Hematopoietic multipotent progenitor cell treated with erythropoietin and hydrocortisone succinate and interleukin-3 and kit ligand, for 15 days (in vitro differentiated cells): ENCODE data around the gene TPSG1.

Experiments used
- DNase-seq: peaks from one replicate; pipeline ENCODE4 v3.0.0-alpha.2; 2015; ENCODE audit warnings: low spot score

Gene TPSG1

DNA sequence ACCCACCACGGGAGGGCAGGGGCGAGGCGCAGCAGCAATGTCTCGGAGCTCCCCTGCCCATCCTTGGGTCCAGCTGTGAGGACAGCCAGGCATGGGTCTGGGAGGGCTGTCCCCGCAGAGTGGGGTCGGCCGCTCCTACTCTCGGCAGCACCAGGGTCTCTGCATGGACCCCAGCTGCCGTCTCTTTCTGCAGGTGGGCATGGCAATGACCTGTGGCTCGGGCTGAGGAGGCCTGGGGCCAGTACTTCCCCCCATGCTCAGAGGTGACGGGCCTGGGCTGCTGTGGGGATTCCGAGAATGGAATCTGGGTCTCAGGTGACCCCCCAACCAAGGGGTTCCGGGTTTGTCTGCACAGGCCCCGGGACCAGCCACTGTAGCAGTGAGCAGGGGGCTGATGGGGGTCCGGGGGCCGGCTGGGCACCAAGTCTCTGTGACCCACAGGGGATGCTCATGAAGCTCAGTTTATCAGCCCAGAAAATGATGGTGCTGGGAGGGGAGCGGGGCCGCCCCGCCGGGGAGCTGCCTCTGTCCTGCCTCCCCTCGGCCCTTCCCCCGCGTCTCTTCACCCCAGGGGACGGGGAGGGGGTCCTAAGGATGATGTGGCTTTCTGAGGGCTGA is 48.7 kb downstream of the TPSG1 start:
- DNase-seq = no peak

DNA sequence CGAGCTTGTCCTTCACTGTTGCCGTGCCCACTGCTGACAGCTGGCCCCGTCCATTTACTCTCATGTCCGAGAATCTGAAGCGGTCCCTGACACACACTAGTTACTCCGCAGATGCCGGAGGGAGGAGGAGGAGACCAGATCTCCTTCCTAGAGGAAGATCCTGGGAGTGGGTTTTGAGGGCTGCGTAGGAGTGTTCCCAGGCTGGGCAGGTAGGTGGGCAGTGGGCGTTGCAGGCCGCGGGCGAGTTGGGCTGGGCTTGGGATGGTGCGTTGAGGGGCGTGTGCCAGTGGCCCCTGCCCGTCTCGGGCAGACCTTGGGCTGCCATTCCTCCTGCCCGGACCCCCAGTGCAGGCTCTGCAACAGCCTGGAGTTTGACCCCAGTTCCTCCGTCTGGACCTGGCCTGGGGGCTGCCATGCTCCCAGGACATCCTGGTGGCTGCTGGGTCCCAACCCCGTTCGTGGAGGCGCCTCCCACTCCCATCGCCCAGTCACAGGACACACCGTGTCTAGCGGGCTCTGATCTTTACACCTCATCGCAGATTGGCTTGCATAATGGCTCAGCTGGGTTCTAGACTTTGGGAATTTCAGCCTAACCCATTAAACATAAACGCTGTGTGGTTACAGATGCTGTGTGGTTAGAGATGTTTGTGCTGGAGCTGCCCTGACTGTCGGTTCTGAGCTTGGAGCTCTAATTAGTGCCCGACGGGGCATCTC is 49.3 kb downstream of the TPSG1 start:
- DNase-seq = no peak

DNA sequence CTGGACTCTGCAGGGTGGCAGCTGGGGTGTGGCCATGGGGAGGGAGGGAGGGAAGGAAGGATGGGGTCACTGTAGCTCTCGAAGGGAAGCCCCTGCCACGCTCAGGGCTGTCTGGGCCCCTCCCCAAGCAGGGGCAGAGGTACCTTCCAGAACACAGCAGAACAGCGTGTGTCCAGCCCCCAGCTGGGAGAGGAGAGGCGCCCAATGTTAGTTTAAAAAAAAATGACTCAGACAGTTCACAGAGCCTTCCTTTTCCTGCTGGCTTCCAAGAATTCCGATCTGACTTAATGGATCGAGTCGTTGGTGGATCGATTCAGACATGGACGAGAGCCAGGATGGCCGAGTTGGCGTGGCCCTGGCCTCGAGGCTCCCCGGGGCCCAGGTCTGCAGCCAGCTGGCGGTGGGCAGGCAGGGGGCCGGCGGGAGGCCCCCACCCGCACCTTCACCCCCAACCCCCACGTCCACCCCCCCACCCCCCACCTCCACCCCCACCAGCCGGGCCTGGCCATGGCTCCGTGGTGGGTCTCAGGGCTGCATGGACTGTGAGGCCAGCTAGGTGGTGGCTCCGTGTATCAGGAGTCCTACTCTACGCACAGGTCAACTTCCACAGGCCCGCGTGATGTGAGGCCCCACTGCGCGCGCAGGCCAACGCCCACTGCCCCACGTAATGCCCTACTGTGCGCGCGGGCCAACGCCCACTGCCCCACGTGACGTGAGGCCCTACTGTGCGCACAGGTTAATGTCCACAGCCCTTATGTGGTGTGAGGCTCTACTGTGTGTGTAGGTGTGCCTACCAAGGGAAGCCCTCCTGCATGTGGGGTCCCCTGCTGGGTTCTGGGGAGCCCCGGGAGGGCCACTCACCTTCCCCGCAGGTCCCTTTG is 50.4 kb downstream of the TPSG1 start:
- no peak for DNase-seq

DNA sequence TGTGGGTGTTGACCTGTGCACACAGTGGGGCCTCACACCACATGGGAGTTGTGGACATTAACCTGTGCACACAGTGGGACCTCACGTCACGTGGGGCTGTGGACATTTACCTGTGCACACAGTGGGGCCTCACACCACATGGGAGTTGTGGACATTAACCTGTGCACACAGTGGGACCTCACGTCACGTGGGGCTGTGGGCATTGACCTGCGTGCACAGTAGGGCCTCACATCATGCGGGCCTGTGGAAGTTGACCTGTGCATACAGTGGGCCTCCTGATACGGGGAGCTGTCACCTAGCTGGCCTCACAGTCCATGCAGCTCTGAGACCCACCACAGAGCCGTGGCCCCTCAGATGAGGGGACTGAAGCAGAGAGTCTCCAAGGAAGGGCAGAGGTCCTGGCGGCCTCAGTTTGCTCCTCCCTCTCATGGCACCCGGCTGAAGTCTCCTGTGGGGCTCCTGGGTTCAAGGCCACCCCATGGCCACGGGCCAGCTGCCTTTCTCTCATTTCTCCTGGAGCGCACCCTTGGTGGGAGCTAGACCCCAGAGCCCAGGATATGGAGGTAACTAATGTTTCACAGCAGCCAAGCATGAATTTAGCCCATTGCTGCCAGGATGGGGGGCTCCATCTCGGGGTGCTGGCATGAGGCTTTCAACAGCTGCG is 51.1 kb downstream of the TPSG1 start:
- DNase-seq = no peak

DNA sequence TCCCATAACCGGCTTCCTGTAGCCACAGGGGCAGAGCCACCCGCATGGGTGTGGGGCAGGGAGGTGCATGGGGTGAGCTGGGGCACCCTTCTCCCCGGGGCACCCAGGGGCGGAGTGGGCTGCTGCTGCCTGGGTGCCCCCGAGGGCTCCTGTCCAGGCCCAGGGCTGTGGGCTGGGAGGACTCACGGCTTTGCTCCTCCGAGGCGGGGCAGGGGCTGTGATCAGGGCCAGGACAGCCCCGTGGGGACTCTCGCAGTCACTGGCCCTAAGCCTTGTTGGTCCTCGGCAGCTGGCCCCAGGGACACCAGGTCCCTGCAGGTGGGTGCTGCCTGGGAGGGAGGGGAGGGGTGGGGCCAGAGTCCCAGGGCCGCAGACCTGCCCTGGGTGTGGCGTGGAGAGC is 52.4 kb downstream of the TPSG1 start:
- DNase-seq = no peak

DNA sequence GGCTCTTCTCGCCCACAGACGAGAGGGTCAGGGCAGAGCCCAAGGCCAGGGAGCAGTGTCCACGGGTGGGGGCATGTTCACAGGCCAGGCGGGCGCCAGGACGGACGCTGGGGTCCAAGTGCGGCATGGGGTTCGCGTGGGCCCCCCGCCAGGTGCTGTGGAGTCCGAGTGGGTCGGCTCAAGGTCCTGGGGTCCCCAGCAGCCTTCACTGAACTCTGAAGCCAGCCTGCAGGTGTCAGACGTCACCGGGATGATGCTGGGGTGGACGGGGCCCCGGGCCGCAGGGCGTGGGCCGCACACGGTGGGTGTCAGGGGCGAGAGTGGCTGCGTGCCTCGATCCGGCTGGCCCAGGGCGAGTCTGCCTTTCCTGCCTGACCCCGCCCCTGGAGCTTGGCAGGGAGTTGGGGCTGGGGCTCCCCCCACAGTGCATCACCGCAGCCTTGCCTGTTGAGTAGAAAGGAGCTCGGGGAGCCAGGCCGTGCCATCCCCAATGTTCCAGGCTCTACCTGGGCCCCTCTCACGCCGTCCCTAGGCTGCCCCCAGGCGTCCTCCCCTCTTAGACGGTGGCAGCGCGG is 53.1 kb downstream of the TPSG1 start:
- DNase-seq = no peak
